GM12864 (cell line): ENCODE measurements around the gene ITPK1.

Experiments
- DNase-seq: peaks from one replicate; pipeline ENCODE4 v3.0.0-alpha.2; 2011; ENCODE audit warnings: low read depth
- H3K4me3 ChIP-seq: 2 replicates; pipeline ENCODE4 v1.5.1; 2011; ENCODE audit warnings: mild to moderate bottlenecking, low read depth, low read length, control low read depth
- CTCF ChIP-seq: IDR thresholded peaks from 2 replicates; pipeline ENCODE4 v1.5.1; 2011; ENCODE audit warnings: low read depth, mild to moderate bottlenecking, moderate library complexity, low read length, control low read depth, inconsistent platforms; ENCODE audit errors: missing control alignments

The ITPK1 gene

DNA sequence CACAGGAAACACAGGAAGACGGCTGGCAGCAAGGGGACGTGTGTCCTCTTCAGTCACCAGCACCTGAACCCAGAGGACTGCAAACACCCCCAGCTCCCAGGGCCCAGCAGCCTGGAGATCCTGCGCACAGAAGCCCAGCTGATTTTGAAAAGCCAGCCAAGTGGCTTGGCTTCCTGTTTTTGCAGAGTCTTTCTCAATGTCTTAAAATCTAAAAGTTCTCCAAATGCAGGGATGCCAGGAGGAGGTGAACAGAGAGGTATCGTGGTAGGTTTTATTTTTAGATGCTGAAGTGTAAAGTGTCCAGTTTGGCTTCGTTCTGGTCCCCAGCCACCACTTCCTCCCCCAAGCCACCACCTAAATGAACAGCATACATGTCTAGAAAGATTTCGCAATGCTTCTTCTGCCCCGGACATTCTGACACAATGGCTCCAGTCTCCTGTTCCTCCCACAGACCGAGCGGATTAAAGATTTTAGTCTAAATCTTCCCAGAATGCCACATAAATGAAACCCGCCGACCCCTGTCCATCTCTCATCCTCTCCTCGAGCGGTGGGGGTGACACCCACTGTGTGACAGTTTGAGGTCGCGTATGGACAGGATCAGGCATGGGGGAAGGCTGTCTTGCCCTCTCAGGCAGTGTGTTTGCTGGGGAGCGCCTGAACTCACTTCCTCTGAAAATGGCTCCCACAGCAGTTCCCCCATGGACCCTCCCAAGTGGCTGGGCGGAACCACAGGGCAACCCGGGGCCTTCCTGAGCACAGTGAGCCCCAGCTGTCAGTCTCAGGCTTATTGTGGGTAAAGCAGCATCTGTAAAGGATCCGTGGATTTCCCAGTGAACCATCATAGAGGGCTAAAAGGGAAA lies 41.6 kb downstream of the ITPK1 start:
- TF ChIP-seq CTCF: no peak
- no peak for DNase-seq
- no peak overlapping the region for H3K4me3 ChIP-seq

GRCh38 chr14:93073358-93073707 lies 42.4 kb downstream of the ITPK1 start:
- no peak for DNase-seq
- no peak for TF ChIP-seq CTCF

GRCh38 chr14:93072659-93073357 lies 42.9 kb downstream of the ITPK1 start:
- no peak for DNase-seq
- TF ChIP-seq CTCF: no peak
- H3K4me3 ChIP-seq: no peak overlapping the region

More at GRCh38 chr14:93073358-93073707, 42.4 kb downstream of the ITPK1 start:
- no peak overlapping the region for H3K4me3 ChIP-seq

DNA sequence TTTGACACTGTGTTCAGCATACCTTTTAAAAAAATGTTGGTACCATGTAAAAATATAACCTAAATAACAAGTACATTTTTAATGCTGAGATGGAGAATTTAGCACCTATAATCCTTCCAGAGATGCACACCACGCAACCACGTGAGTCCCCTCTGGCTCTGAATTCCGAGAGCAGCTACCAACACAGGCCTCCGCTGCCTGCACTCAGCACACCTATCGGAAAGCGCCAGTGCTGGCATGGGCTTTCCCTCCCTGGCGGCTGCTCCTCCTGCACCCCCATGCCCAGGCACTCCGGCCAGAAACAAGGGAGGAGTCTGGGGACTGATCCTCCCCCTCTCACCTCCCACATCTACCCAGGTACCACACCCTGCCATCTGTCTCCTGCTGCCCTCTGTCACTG lies 47.0 kb downstream of the ITPK1 start:
- no peak overlapping the region for H3K4me3 ChIP-seq
- no peak for DNase-seq
- TF ChIP-seq CTCF: no peak

GRCh38 chr14:93067088-93067487 lies 48.6 kb downstream of the ITPK1 start:
- no peak overlapping the region for H3K4me3 ChIP-seq
- DNase-seq: no peak
- TF ChIP-seq CTCF: no peak

- no peak for DNase-seq
- TF ChIP-seq CTCF: no peak
- no peak overlapping the region for H3K4me3 ChIP-seq
Measured at GRCh38 chr14:93065272-93065730, 50.4 kb downstream of the ITPK1 start.
